Measurements from ENCODE around the gene TRAPPC3L.
A peak's percentile ranks its signal among the peaks of the same experiment; 100 is the strongest.

TRAPPC3L gene

DNA sequence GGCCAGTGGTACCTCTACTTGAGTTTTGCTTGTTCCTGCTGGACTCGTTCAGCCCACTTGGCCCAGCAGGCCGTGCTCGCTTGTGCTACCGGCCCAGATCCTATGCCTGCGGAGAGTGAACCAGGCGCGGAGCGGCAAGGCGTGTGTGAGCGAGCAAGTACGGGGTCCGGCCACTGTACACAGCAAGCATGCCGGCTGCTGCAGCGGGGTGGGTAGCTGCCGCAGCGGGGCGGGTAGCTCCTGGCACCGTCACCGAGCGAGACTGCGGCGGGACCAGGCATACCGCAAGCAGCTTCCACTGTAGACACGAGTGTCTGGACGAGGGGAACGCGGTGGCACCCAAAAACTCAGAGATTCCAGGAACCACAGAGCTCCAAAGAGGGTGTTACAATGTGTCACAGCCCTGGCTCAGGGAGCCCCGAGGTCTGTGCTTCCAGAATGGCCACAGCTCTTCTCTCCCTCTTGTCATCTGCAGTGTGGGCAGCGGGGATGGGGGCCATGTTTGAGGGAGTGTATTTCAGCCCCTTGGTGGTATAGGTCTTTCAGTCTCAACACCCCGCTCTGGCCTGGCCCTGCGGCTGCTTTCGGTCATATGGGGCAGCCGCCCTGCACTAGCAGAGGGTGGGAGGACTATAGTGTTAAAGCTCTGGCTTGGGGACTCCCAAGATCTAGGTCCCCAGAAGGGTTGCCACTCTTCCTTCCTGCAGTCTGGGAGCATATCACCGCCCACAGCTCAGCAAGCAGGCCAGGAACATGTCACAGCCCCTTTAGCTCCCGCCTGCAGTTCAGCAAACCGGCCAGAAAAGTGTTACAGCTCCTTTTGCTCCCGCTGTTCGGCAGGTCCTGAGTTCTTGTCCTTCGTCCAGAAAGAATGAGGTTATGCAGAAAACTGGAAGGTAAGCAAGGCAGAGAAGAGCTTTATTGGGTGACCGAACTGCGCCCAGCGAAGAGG, 19.7 kb upstream of the TRAPPC3L start:
- no peak overlapping the region for H3K27ac ChIP-seq
- TF ChIP-seq, protein P1, sequence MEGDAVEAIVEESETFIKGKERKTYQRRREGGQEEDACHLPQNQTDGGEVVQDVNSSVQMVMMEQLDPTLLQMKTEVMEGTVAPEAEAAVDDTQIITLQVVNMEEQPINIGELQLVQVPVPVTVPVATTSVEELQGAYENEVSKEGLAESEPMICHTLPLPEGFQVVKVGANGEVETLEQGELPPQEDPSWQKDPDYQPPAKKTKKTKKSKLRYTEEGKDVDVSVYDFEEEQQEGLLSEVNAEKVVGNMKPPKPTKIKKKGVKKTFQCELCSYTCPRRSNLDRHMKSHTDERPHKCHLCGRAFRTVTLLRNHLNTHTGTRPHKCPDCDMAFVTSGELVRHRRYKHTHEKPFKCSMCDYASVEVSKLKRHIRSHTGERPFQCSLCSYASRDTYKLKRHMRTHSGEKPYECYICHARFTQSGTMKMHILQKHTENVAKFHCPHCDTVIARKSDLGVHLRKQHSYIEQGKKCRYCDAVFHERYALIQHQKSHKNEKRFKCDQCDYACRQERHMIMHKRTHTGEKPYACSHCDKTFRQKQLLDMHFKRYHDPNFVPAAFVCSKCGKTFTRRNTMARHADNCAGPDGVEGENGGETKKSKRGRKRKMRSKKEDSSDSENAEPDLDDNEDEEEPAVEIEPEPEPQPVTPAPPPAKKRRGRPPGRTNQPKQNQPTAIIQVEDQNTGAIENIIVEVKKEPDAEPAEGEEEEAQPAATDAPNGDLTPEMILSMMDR (conservative IDR thresholded peaks at IDR 0.05), result no peak

DNA sequence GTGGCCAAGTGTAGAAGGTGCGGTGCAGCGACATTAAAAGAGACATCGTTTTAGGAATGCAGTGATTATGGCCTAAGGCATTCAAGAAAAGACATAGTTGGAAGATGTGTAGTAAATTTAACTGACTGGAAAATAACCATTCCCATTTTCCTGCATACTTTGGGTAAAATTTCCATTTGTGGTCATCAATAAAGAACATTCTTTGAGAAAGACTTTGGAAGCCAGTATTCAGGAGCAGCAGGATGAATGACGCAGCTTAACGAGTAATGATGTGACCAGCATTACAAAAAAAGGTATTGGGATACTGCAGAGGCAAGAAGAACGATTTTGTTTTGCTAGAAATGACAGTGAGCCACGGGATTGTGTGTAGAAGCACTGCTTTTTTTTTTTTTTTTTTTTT, 18.8 kb upstream of the TRAPPC3L start:
- H3K27ac ChIP-seq, result no peak overlapping the region
- TF ChIP-seq, protein P1 (conservative IDR thresholded peaks at IDR 0.05), result no peak

DNA sequence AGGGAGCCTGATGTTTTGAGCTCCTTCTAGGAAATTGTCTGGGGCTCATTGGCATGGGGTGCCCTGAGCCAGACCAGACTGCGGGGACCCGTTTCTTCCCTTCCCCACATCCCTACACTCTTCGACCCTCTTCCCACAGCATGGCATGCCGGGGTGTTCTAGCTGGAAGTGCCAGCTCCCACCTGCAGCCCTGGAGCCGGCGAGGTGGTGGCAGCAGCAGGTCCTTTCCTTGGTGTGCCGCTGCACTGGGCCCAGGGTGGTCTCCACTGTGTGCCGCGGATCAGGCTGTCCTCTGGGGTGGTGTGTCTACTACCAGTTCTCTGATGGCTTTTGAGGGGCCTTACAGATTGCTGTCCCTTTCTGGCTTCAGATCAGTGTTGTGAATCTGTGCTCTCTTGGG, 18.3 kb upstream of the TRAPPC3L start:
- H3K27ac ChIP-seq, result no peak overlapping the region
- TF ChIP-seq, protein P1 (conservative IDR thresholded peaks at IDR 0.05), result no peak

DNA sequence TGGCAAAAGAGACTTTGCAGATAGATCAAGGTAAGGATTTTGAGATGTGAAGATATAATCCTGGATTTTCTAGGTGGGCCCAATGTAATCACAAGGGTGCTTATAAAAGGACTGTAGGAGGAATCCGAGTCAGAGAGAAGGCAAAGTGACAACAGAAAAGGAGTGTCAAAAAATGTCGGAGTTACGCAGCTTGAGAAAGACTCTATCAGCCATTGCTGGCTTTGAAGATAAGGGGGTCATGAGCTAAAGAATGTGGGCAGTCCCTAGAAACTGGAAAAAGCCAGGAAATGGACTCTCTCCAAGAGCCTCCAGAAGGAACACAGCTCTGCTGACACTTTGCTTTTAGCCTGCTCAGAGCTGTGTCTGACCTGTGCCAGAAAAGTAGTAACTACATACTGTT, 17.1 kb upstream of the TRAPPC3L start:
- TF ChIP-seq, protein P1 (conservative IDR thresholded peaks at IDR 0.05), result no peak
- H3K27ac ChIP-seq, result no peak overlapping the region

DNA sequence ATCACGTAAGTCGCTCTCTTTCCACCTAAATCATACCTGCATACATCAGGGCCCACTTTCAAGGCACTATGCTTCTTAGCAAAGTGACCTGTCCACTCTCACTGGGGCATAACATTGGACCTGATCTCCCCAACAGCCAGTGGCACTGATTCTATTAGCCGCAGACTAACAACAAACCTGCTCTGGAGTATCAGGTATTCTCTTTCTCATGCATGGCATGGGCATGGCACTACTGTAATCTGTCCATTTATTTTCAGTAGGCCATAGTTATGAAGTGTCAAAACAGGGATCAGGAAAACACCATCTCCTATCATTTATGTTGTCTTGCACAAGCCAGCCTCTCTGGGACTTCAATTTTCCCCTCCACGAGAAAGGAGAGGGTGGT, 16.5 kb upstream of the TRAPPC3L start:
- TF ChIP-seq, protein P1 (conservative IDR thresholded peaks at IDR 0.05), result no peak
- no peak overlapping the region for H3K27ac ChIP-seq

DNA sequence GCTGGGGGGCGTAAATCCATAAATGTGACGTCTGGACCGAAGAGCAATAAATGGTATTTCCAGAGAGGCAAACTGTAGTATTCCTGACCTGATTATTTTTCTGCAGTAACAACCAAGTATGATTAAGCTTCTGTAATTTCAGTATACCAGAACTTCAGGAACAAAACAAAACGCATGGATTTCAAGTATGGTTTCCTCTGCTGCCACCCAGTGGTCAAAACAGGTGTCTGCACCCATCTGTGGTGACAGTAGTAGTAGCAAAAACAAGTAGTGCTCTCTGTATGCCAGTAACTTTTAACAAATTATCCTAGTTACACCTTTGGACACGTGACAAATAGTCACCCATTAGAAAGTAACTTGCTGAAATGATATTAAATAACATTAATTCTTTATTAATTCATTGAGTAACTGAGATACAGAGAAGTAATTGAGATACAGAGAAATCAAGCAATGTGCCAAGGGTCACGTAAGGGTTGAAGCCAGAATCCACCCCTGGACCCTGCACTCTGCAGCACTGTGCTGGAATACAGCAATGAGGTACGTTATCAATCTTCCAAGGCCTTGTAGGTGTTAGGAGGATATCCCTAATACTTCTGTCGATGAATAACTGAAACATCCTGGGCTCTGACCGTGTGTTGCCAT, 16.0 kb upstream of the TRAPPC3L start:
- TF ChIP-seq, protein P1 (conservative IDR thresholded peaks at IDR 0.05), result peak; percentile 92
- no peak overlapping the region for H3K27ac ChIP-seq

DNA sequence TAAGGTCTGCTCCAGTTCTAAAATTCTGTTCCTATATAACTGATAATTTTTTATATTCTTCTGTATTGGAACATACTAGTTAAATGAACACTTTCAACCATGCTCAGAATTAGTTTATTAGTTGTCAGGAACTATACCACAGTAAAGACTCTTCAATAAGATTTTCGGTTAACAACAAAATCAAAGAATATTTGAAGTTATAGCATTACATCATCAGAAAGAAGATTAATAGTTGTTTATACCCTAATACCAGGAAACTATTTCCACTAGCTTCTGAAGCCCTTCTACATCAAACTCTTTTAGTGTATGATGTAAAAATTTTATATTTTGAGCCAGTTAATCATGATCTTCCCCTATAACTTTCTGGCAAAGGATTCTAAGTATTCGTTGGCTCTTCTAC, 14.6 kb upstream of the TRAPPC3L start:
- H3K27ac ChIP-seq, result no peak overlapping the region
- TF ChIP-seq, protein P1 (conservative IDR thresholded peaks at IDR 0.05), result no peak

Data from VCaP (cell line).